ENCODE results near the gene MSANTD2.

The MSANTD2 gene

GRCh38 chr11:124751741-124752470 lies 48.3 kb downstream of the MSANTD2 start, which contains the start of gene VSIG2 (continued):
- no peak for TF ChIP-seq TSHZ2 (CRISPR knock-in tag; IDR thresholded peaks at IDR 0.05)
- TF ChIP-seq PATZ1 (CRISPR knock-in tag; IDR thresholded peaks at IDR 0.05; ENCODE audit: borderline replicate concordance): no peak
- no peak for TF ChIP-seq GLIS3 (CRISPR knock-in tag; IDR thresholded peaks at IDR 0.05)
- no peak for TF ChIP-seq ZFP30 (CRISPR knock-in tag; IDR thresholded peaks at IDR 0.05)
- no peak for TF ChIP-seq ZFP3 (CRISPR knock-in tag; IDR thresholded peaks at IDR 0.05)
- TF ChIP-seq ISL1 (CRISPR knock-in tag; IDR thresholded peaks at IDR 0.05): no peak

DNA sequence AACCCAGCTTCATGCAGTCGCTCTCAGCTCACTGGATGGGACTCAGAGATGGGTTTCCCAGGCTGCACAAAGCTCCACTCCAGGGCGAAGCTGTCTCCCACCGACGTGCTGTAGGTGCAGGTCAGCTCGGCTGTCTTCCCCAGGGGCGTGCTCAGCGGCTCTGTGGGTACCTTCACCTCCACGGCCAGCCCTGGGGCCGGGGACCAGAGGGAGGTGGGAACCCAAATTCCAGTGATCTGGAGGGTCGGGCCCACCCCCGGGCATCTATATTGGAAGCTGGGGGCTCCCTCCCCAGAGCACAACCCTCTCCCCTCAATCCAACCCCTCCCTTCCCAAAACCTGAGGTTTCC lies 48.8 kb downstream of the MSANTD2 start:
- TF ChIP-seq PATZ1 (CRISPR knock-in tag; IDR thresholded peaks at IDR 0.05; ENCODE audit: borderline replicate concordance) (no peak), TSHZ2 (CRISPR knock-in tag; IDR thresholded peaks at IDR 0.05) (no peak), ESRRG (CRISPR knock-in tag; IDR thresholded peaks at IDR 0.05) (no peak), ISL1 (CRISPR knock-in tag; IDR thresholded peaks at IDR 0.05) (no peak)
- no peak for ATAC-seq

DNA sequence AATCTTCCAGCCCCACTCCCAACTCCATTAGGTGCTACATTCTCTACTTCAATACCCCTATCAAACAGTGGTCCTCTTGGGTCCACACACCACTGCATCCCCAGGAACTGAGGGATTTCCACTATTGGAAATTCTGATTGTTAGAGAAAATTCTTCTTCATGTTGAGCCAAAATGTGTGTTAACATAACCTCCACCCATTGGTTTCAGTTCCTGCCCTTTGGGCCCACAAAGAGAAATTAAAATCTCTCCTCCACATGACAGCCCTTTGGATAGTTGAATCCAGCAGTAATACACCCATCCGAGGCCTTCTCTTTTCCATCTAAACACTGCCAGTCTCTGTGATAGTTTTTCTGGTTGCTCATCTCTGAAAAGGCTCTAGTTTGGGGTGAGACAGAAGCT lies 50.3 kb downstream of the MSANTD2 start:
- no peak for ATAC-seq
- no peak for TF ChIP-seq ZFP3 (CRISPR knock-in tag; IDR thresholded peaks at IDR 0.05)

GRCh38 chr11:124748481-124749343 lies 51.5 kb downstream of the MSANTD2 start:
- ATAC-seq: no peak
- no peak for TF ChIP-seq SNAI2 (CRISPR knock-in tag; IDR thresholded peaks at IDR 0.05)
- TF ChIP-seq, protein P1, sequence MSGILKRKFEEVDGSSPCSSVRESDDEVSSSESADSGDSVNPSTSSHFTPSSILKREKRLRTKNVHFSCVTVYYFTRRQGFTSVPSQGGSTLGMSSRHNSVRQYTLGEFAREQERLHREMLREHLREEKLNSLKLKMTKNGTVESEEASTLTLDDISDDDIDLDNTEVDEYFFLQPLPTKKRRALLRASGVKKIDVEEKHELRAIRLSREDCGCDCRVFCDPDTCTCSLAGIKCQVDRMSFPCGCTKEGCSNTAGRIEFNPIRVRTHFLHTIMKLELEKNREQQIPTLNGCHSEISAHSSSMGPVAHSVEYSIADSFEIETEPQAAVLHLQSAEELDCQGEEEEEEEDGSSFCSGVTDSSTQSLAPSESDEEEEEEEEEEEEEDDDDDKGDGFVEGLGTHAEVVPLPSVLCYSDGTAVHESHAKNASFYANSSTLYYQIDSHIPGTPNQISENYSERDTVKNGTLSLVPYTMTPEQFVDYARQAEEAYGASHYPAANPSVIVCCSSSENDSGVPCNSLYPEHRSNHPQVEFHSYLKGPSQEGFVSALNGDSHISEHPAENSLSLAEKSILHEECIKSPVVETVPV (CRISPR knock-in tag; IDR thresholded peaks at IDR 0.05): no peak
- TF ChIP-seq PPARA (CRISPR knock-in tag; IDR thresholded peaks at IDR 0.05; ENCODE audit: borderline replicate concordance): no peak
- TF ChIP-seq RARB (CRISPR knock-in tag; IDR thresholded peaks at IDR 0.05): no peak
- no peak for TF ChIP-seq BACH2 (CRISPR knock-in tag; IDR thresholded peaks at IDR 0.05; ENCODE audit: borderline replicate concordance)
- TF ChIP-seq TCF4 (CRISPR knock-in tag; IDR thresholded peaks at IDR 0.05; ENCODE audit: borderline replicate concordance): no peak
- no peak for TF ChIP-seq GLIS3 (CRISPR knock-in tag; IDR thresholded peaks at IDR 0.05)
- TF ChIP-seq ZNF70 (CRISPR knock-in tag; IDR thresholded peaks at IDR 0.05): no peak
- TF ChIP-seq ZNF565 (CRISPR knock-in tag; conservative IDR thresholded peaks at IDR 0.05; ENCODE audit: low read depth): no peak
- TF ChIP-seq, protein P2, sequence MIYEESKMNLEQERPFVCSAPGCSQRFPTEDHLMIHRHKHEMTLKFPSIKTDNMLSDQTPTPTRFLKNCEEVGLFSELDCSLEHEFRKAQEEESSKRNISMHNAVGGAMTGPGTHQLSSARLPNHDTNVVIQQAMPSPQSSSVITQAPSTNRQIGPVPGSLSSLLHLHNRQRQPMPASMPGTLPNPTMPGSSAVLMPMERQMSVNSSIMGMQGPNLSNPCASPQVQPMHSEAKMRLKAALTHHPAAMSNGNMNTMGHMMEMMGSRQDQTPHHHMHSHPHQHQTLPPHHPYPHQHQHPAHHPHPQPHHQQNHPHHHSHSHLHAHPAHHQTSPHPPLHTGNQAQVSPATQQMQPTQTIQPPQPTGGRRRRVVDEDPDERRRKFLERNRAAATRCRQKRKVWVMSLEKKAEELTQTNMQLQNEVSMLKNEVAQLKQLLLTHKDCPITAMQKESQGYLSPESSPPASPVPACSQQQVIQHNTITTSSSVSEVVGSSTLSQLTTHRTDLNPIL (CRISPR knock-in tag; IDR thresholded peaks at IDR 0.05; ENCODE audit: low read depth): no peak
- no peak for TF ChIP-seq ZNF8 (CRISPR knock-in tag; IDR thresholded peaks at IDR 0.05)

Measured in SK-N-SH treated with all-trans-retinoic acid at 6 μM for 48 hours (cell line).